GM12878 (cell line): Measurements from ENCODE around the gene FAM193B. TPM values are rescaled to one million over a fixed set of nuclear protein-coding genes. Genes with fewer than 3 reads are reported as not detected.

Experiments used
- ATAC-seq: fragments of 200-7000 bp; cut with Tn5 transposase; 3 replicates; pipeline ENCODE4 v1.9.1; 2020; ENCODE audit warnings: mild to moderate bottlenecking, moderate library complexity
- BruUV-seq: library from RNA; stranded (reverse); fragments of 400-500 nt; replicated peaks from 2 replicates; lab custom pipeline; 2021; lab: Mats Ljungman, UMichigan
- CTCF ChIA-PET: fragments of 300-600 bp; sonication (Branson Sonifier 250); formaldehyde crosslinking; extraction: SDS; loops from one replicate; lab custom pipeline; 2021; ENCODE audit warnings: inconsistent platforms; lab: Yijun Ruan, JAX
- POLR2A ChIA-PET: fragments of 350-600 bp; formaldehyde crosslinking; extraction: SDS; loops from one replicate; lab custom pipeline; 2021; ENCODE audit warnings: inconsistent platforms; lab: Charles Lee
- RAD21 ChIA-PET: fragments of 300-600 bp; sonication (Branson Sonifier 250); formaldehyde crosslinking; loops from one replicate; lab custom pipeline; 2023; ENCODE audit warnings: antibody characterized with exemption; ENCODE audit not compliant: unreplicated experiment; lab: Charles Lee
- SMC1A ChIA-PET: fragments of 300-600 bp; sonication (Branson Sonifier 250); formaldehyde crosslinking; loops from one replicate; lab custom pipeline; 2023; ENCODE audit not compliant: unreplicated experiment, uncharacterized antibody; lab: Charles Lee
- DNase-seq: peaks from one replicate; pipeline ENCODE4 v3.0.0-alpha.2; 2011; ENCODE audit warnings: low read depth, low spot score
- FAIRE-seq: peaks from 3 replicates; lab custom pipeline; 2011; peaks lifted over from hg19 to GRCh38; lab: Jason Lieb, UNC
- H2AFZ ChIP-seq: 2 replicates; pipeline ENCODE4 v1.6.0; 2011; ENCODE audit warnings: low read depth, low read length, control low read depth; ENCODE audit not compliant: control insufficient read depth
- H3K27ac ChIP-seq: 2 replicates; pipeline ENCODE4 v1.5.1; 2011; ENCODE audit warnings: control low read depth; ENCODE audit not compliant: control insufficient read depth, insufficient read depth
- H3K27me3 ChIP-seq, 2 experiments: replicated peaks in 1 of 2; 2 replicates each; pipeline versions ENCODE4 v1.6.0 to v1.6.1; 2011; ENCODE audit warnings: low read length in 1 of 2; ENCODE audit not compliant: control insufficient read depth in 2 of 2, insufficient read depth in 2 of 2
- H3K36me3 ChIP-seq, 2 experiments: 2 replicates each; pipeline ENCODE4 v1.5.1; 2011; ENCODE audit warnings: low read length in 1 of 2; ENCODE audit not compliant: control insufficient read depth in 2 of 2, insufficient read depth in 2 of 2
- H3K4me1 ChIP-seq: 2 replicates; pipeline ENCODE4 v1.6.1; 2011; ENCODE audit warnings: mild to moderate bottlenecking, low read length, moderate library complexity, mixed read lengths; ENCODE audit not compliant: control insufficient read depth, insufficient read depth
- H3K4me2 ChIP-seq: 2 replicates; pipeline ENCODE4 v1.6.0; 2011; ENCODE audit warnings: control low read depth; ENCODE audit not compliant: control insufficient read depth, insufficient read depth
- H3K4me3 ChIP-seq: fragments of 200-600 bp; sonication (generic); 2 replicates; pipeline ENCODE4 v1.5.1; 2016
- H3K79me2 ChIP-seq: 2 replicates; pipeline ENCODE4 v1.6.0; 2011; ENCODE audit warnings: low read length; ENCODE audit not compliant: control insufficient read depth, insufficient read depth
- H3K9ac ChIP-seq: 2 replicates; pipeline ENCODE4 v1.8.0; 2011; ENCODE audit warnings: low read length, control low read depth, mixed read lengths; ENCODE audit not compliant: control insufficient read depth, insufficient read depth
- H3K9me3 ChIP-seq: replicated peaks from 3 replicates; pipeline ENCODE4 v1.5.1; 2011; ENCODE audit warnings: mild to moderate bottlenecking, low read length; ENCODE audit not compliant: control insufficient read depth, insufficient read depth
- H4K20me1 ChIP-seq: 2 replicates; pipeline ENCODE4 v1.6.0; 2011; ENCODE audit not compliant: control insufficient read depth, insufficient read depth
- CEBPZ ChIP-seq: fragments of 150-350 bp; IDR thresholded peaks from 2 replicates; pipeline ENCODE4 v1.6.1; 2016; ENCODE audit warnings: low read depth, low read length
- CTCF ChIP-seq, 3 experiments: IDR thresholded peaks in 2 of 3; conservative IDR thresholded peaks in 1 of 3; 2 replicates each; pipeline ENCODE4 v1.5.1; 2011; ENCODE audit warnings: low read depth in 3 of 3, low read length in 3 of 3, mild to moderate bottlenecking in 3 of 3, control low read depth in 2 of 3, moderate library complexity in 2 of 3, inconsistent platforms in 1 of 3, mixed read lengths in 1 of 3; ENCODE audit not compliant: control insufficient read depth in 2 of 3, insufficient read depth in 1 of 3; ENCODE audit errors: extremely low read depth in 1 of 3
- E4F1 ChIP-seq: fragments of 450-650 bp; IDR thresholded peaks from 2 replicates; pipeline ENCODE4 v1.6.1; 2018; ENCODE audit warnings: borderline replicate concordance, mild to moderate bottlenecking; ENCODE audit not compliant: partially characterized antibody
- NR2F1 ChIP-seq: fragments of 450-650 bp; conservative IDR thresholded peaks from 2 replicates; pipeline ENCODE4 v1.6.1; 2017; ENCODE audit warnings: mild to moderate bottlenecking
- SIX5 ChIP-seq: IDR thresholded peaks from 2 replicates; pipeline ENCODE4 v1.6.1; 2011; ENCODE audit warnings: mild to moderate bottlenecking, low read depth, low read length, moderate library complexity; ENCODE audit not compliant: severe bottlenecking
- YBX1 ChIP-seq: fragments of 450-650 bp; IDR thresholded peaks from 2 replicates; pipeline ENCODE4 v1.6.1; 2016; ENCODE audit warnings: antibody characterized with exemption
- WGBS: methylation state at CpG from one replicate; pipeline ENCODE4 v1.1.6; 2016; ENCODE audit warnings: low lambda C conversion rate; ENCODE audit not compliant: insufficient replicate concordance, insufficient coverage; ENCODE audit errors: missing lambda C conversion rate; 5-methylcytosine and 5-hydroxymethylcytosine counted together
- in situ Hi-C: fragments of 300-500 bp; cut with MboI; formaldehyde crosslinking; loops from 9 replicates; pipeline ENCODE4 v1.14.3; 2018; ENCODE audit warnings: mixed read lengths
- intact Hi-C: fragments of 100-400 bp; cut with micrococcal nuclease; formaldehyde crosslinking; loops from one replicate; pipeline ENCODE4 v1.14.2; 2022; ENCODE audit not compliant: unreplicated experiment
- polyA plus RNA-seq, 11 experiments: library from polyadenylated mRNA; depleted of rRNA in 4 of 11; unstranded in 6 of 11; stranded (reverse) in 5 of 11; fragments of >200 nt; fragmentation: Nextera tagmentation in 4 of 11; fragmentation: Illumina TruSeq in 1 of 11; extraction: Ambion mirVana in 4 of 11; extraction: Trizol in 1 of 11; gene quantifications; 1 replicate in 1 of 11; 2 replicates in 10 of 11; pipeline versions ENCODE4 v1.2.1 to v1.2.3, GENCODE V29; 2011 to 2016; ENCODE audit warnings: inconsistent platforms in 2 of 11, missing spikeins in 2 of 11, low read depth in 1 of 11
- total RNA-seq, 4 experiments: library from RNA; depleted of rRNA in 3 of 4; stranded (reverse); fragments of >200 nt in 3 of 4; fragmentation: Illumina TruSeq in 1 of 4; extraction: Trizol in 1 of 4; gene quantifications; 2 replicates each; pipeline versions ENCODE4 v1.2.1 to v1.2.3, GENCODE V29; 2013 to 2021

The FAM193B gene
- total and polyA plus RNA-seq, 10 of the 15 experiments (the other 5 are each of a cell fraction or from before 2014, with no cell fraction given): 3.3 to 47.0 (median 25.1) TPM

- Histone ChIP-seq H2AFZ (no peak overlapping the region), H3K36me3 (peaks cover 0 to 6% of the 10 kb centered on the region in 2 experiments; a peak in 2 of 4 replicates), H3K27me3 (no peaks in the 10 kb centered on the region), H4K20me1 (no peaks in the 10 kb centered on the region), H3K79me2 (no peaks in the 10 kb centered on the region), H3K27ac (no peak overlapping the region), H3K9me3 (no peaks in the 10 kb centered on the region), H3K4me1 (peaks cover 5% of the 10 kb centered on the region), H3K4me2 (no peak overlapping the region), H3K4me3 (no peak overlapping the region), H3K9ac (no peak overlapping the region)
- ChIA-PET RAD21 (interaction anchor here (0.5 kb wide), 1 partner anchor 14 kb away, joined by 3 read pairs; no protein-coding TSS in a partner anchor), POLR2A (interaction anchor here (0.6 kb wide), 1 partner anchor 23 kb away, joined by 3 read pairs; no protein-coding TSS in a partner anchor), SMC1A (no interaction called here), CTCF (interaction anchor here (0.7 to 2.0 kb wide), 2 partner anchors 10 to 99 kb away, joined by 3 to 5 read pairs; no protein-coding TSS in a partner anchor)
- TF ChIP-seq CTCF (IDR thresholded peaks at IDR 0.05 in 2 of 3, conservative IDR thresholded peaks at IDR 0.05 in 1 of 3; ENCODE audit: control insufficient read depth in 2 of 3, extremely low read depth in 1 of 3, insufficient read depth in 1 of 3, low read depth in 3 of 3, low read length in 3 of 3) (0 out of 6 replicates have a peak, but pooled peaks of 2 of the 3 experiments have one; percentile 7 to 18), SIX5 (no peak), NR2F1 (0 out of 2 replicates have a peak, but pooled peaks have one; percentile 22), E4F1 (no peak), YBX1 (no peak), CEBPZ (no peak)
- intact Hi-C loops (no loop called here), in situ Hi-C loops (no loop called here)
- whole genome bisulfite sequencing: 94% methylated on average over 24 of the region's 26 CpGs
- ATAC-seq (peak; percentile 51), DNase-seq (no peak), FAIRE-seq (no peak)
- no TSS peak for BruUV-seq
These were observed 65.1 kb downstream of the FAM193B start for GRCh38 chr5:177489119-177489716.
